ENCODE data around the gene AGBL1.
"Not testable (repeated sequence)": the region's sequence is repeated elsewhere in the genome, so short reads cannot be mapped to it uniquely, and the experiment has no call there.

Gene AGBL1

DNA sequence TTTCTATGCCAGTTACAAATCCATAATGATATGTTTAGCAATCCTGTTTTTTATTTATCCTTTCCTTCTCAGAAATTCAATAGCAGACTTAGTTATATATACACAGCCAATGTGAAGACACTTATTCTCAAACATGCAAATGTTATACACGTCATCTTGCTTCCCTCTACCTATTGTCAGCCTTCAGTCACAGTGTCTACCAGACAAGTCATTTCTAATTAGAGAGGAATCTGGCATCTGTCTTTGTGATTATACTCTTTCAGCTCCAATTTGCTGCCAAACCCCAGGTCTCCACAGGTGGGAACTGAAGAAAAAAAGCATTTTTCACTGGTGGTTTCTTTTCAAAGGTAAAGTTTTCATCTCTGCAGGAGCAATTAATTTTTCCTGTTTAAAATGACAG is 793.1 kb downstream of the AGBL1 start:
- no peak for DNase-seq (ENCODE audit: low spot score)

DNA sequence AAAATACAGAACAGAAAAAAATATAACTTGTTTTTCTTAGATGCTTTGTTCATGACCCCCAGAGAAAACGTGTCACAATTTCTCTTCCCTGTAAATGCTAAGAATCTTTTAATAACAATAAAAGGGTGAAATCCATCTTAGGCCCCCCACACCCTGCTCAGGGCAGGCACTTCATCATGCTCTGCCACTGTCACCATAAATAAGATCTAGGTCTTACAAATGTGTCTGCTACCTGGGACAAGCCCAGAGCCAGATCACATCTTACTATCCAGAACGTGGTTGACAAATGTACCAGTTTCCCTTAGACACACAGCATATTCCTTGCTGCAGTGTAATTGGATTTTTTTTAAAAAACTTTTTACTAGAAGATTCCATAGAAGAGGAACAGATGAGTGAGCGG is 795.4 kb downstream of the AGBL1 start:
- DNase-seq (ENCODE audit: low spot score): no peak

GRCh38 chr15:86876387-86876944 is 796.8 kb downstream of the AGBL1 start:
- no peak for DNase-seq (ENCODE audit: low spot score)

DNA sequence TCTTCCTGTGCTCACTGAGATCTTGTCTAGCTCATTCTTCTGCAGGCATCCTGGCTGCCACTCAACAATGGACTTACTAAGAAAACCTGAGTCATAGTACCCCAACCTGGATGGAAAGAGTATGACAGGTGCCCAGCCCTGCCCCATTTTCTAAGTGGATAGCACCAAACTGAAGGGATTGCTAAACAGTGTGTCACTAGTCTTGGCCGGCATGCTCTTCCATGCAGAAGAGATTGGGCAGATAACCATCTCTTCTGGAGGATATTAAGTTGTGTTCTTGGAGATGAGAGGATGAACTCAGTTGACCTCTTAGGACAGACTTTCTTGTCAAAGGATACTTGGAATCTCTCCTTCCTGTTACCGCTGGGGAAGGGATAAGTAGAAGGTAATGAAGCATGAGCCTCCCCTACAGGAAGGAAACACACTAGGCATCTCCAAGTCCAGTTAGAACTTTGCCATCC is 797.5 kb downstream of the AGBL1 start:
- no peak for DNase-seq (ENCODE audit: low spot score)

DNA sequence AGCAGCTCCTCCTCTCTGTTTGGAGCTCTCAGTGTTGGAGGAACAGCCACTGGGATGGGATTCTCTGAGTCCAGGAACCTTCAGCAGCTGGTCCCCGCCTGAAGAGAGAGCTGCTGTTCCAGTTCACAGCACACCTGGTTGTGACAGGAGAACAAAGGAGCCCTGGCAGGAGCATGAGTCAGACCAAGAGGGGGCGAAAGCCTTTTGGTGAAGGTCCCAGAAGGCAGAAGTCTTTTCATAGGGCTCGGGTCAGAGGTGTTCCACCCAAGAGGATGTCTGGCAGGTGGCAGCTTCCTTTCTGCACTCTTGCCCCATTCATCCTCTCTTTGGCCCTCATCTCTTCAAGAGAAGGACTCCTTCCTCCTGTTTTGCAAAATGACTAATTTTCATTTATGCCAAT is 799.2 kb downstream of the AGBL1 start:
- DNase-seq (ENCODE audit: low spot score): not testable (repeated sequence)

GRCh38 chr15:86879250-86880229 is 799.9 kb downstream of the AGBL1 start:
- no peak for DNase-seq (ENCODE audit: low spot score)

- no peak for DNase-seq (ENCODE audit: low spot score)
Observed at GRCh38 chr15:86885616-86886015, 805.9 kb downstream of the AGBL1 start.

DNA sequence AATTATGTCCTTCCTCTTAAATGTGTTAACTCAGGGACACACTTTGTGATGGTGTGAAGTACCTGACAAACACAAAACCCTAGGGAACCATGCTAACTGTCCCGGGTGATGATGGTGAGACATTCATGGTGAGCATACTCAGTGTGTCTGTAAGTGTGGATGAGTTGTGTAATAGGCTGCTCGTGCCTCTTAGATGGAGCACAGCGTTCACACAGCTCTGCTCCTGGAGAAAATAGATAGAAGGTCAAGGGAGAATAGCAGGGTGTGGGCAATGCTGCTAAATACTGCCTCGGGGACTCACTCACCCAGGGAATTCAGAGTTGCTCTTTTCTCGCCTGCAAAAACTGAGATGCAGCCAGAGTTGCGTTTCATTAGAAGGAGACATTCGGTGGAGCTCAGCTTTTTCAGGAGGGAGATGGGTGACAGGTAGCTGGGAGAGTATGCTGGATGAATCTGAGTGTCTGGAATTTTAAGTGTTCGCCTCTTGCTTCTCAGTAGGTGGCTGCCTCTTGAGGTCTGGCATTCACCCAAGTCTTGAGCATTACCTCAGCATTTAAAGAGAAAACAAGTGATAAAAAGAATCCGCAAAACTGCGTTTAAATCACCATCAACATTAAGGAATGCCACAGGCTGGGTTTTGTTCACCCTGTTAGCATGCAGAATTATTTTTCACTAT is 813.2 kb downstream of the AGBL1 start:
- DNase-seq (ENCODE audit: low spot score): no peak

- DNase-seq (ENCODE audit: low spot score): no peak
Observed at GRCh38 chr15:86894269-86894668, 814.6 kb downstream of the AGBL1 start.

DNA sequence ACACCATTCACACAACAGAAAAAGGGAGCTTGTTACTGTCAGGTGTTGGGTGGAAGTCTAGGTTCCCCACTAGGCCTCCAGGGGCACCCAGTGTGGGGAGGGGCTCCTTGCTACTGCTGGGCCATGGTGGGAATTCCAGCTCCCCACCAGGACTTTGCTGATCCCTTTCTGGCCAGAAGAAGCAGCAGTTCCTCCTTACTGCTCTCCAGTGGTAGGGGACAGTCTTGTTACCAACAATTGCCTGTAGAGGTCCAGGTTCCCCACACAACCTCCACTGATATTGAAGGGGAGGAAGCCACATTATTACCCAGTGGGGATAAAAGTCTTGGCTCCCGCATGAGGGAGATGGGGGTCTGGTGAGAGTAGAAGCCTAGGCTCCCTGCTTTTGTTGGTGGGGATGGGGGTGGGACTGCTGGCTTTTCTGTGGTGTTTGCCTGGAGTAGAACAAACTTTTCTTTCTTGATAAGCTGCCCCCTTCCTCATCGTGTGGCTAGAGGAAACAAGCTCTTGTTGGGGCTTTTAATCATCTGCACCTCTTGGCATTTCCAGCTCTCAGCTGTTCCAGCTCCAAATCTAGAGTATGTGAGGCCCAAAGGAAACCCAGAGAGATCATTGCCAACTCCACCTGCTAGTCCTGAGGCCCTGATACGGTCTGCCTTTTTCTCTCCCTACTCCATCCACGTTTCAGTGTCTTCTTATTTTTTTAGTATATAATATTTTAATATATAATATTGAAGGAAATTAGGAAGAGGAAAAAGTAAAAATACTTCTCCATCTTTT is 824.2 kb downstream of the AGBL1 start:
- DNase-seq (ENCODE audit: low spot score): no peak

DNA sequence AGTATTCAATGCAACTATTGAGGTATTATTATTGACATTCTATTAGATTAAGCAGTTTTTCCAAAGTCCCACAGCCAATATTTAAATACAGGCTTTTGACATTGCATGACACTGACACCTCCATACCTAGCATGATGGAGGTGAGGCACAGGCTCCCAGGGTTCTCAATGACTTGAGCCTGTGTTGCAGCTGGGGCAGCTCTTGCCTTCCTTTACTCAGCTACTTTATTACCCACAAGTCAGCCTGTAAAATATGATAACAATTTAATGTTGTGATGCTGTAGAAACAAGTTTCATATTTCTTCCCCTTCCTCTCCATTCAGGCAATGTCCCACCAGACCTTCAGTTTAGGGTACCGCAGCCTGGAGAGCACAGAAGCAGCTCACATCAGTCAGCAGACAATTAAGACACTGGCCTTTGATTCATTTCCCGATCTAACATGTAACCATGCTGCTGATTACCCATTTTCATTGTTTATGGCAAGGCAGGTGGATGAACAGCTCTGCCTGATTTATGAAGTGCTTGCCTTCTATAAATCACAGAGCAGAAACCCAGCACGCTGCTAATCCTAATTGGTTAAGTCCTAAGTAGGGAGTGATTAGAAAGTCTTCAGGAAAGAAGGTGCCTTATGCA is 826.1 kb downstream of the AGBL1 start:
- no peak for DNase-seq (ENCODE audit: low spot score)

DNA sequence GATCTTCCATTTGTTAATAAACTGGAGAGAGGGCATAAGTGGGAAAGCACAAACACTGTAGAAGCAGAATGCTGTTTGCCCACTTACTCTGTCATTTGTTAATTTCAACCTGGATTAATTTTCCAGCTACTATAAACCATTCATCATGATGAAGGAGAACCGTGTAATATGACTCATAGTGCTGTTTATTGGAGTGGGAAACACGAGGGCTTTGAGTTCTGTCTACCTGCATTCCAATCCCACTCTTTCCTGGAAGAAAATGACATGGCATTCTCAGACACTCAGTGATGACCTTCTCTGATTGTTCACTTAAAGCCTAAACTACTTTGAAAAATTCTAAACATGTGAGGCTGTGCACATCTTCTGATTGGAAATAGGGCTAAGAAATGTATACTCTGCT is 826.7 kb downstream of the AGBL1 start:
- DNase-seq (ENCODE audit: low spot score): no peak

- DNase-seq (ENCODE audit: low spot score): no peak
Observed at GRCh38 chr15:86911022-86911421, 831.4 kb downstream of the AGBL1 start.

DNA sequence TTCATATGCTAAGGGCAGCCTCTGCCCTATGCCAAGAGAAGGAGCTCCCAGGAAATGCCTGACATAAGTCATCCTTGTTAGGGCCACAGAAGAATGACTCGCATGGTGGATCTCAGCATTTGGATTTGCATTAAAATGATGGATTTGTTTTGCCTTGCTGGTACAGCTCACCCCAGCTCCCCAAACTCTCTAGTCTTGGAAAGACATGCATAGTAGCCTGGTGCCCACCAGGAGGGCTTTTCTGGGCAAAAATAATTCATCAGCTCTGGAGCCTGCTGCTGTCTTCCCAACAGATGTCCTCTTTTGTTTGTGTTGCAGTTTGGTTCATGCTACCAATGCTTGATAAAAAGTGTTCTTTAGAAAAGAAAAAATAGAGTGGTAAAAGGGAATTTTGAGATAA is 833.0 kb downstream of the AGBL1 start:
- no peak for DNase-seq (ENCODE audit: low spot score)

DNA sequence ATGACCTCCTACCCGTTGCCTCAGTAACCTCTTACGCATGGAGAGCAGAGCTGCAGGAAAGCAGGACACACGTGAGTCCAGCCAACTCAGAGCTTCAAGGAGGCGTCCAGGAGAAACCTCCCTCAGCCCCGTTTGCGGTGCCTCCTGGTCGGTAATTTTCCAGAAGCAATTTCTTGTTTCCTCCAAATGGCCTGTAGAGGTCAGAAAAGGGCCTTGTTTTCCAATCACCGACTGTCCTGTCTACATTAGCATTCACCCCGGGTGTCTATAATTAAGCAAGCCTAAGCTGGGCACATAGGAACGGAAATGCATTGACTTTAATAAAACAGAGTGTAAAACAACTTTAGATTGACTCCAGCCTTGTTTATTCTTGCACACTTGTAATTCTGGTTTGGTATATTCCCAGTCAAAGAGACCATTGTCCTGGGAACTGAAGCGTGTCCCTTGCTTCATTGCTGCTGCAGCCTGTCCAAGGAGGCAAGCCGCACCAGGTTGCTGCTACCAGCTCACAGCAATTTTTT is 836.2 kb downstream of the AGBL1 start:
- DNase-seq (ENCODE audit: low spot score): peak; percentile 73

- no peak for DNase-seq (ENCODE audit: low spot score)
Observed at GRCh38 chr15:86916671-86917360, 837.1 kb downstream of the AGBL1 start.

- no peak for DNase-seq (ENCODE audit: low spot score)
Observed at GRCh38 chr15:86917361-86917671, 837.6 kb downstream of the AGBL1 start.

DNA sequence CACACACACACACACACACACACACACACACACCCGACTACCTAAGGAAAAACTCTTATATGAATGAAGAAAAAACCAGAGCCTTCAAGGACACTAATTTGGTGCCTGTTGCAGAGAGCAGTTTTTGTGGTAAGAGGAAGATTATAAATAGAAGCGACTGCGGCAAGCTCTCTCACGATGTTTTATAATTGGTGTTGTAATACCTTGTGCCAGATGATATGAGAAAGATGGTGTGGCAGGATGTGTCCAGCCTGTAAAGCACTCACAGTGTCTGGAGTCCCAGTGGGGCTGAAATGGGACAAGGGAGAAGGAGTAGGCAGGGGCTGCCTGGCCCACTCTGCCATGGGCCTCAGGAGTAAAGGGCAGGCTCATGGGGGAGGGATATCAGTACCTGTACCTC is 839.9 kb downstream of the AGBL1 start:
- no peak for DNase-seq (ENCODE audit: low spot score)

- DNase-seq (ENCODE audit: low spot score): no peak
Observed at GRCh38 chr15:86929461-86929860, 849.8 kb downstream of the AGBL1 start.

DNA sequence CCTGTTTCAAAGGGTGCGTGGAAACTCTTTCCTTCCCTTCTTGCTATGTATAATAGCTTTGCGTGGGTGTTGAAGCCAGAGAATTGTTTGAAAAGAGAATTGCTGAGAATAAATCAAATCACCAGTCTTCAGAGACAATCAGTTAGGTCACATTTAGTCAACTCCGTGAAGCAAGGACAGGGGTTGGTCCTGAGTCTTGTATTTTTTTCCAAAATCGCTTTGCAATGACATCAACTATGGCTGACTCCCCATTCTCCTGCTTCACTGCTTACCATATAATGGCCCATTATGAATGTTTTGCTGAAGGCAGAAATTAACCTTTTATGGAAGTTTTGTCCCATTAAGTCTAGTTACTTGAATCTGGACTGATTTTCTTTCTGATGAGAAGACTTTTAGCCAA is 852.8 kb downstream of the AGBL1 start:
- DNase-seq (ENCODE audit: low spot score): no peak

DNA sequence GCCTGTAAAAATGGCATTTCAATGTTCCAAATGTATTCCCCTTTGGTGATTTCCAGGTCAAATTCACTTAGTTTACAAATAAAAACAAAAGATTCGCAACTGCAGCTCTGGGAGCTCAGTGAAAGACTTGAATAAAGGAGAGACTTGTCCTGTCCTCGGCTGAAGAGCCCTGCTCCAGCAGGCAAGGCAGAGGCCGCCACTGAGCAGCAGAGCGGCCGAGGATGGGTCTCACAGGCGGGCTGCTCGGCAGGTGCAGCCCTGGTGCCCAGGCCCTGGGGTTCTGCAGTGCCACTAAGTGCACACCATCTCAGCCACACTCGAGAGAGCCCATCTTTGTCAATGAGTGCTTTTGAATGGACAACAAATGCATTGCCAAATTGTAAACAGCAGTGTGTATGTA is 856.2 kb downstream of the AGBL1 start:
- no peak for DNase-seq (ENCODE audit: low spot score)

Data from AG20443 (cell line).